ENCODE measurements around the gene ADARB2.
"Not testable (repeated sequence)": the region's sequence is repeated elsewhere in the genome, so short reads cannot be mapped to it uniquely, and the experiment has no call there.

ADARB2 gene

DNA sequence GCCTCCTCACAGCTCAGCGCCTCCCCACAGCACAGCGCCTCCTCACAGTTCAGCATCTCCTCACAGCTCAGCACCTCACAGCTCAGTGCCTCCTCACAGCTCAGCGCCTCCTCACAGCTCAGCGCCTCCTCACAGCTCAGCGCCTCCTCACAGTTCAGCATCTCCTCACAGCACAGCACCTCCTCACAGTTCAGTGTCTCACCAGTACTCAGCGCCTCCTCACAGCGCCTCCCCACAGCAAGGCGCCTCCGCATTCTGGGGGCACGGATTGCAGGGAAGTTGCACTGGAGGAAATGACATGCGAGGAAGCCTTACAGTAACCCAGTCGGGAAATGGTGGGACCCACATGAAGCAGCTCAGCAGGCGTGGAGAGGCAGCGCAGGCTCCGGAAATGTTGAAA is 409.6 kb downstream of the ADARB2 start:
- DNase-seq, result no peak

DNA sequence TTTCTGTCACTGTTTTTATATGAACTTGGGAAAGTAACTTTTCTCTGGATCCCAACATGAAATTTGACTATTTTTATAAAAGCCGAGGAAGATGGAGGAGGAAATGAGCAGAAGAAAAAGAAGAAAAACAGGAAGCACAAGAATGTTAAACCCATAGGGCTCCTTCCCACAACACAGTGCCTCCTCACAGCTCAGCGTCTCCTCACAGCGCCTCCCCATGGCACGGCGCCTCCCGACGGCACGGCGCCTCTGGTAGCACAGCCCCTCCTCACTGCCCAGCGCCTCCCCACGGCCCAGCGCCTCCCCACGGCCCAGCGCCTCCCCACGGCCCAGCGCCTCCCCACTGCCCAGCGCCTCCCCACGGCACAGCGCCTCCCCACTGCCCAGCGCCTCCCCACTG is 410.8 kb downstream of the ADARB2 start:
- not testable (repeated sequence) for DNase-seq

DNA sequence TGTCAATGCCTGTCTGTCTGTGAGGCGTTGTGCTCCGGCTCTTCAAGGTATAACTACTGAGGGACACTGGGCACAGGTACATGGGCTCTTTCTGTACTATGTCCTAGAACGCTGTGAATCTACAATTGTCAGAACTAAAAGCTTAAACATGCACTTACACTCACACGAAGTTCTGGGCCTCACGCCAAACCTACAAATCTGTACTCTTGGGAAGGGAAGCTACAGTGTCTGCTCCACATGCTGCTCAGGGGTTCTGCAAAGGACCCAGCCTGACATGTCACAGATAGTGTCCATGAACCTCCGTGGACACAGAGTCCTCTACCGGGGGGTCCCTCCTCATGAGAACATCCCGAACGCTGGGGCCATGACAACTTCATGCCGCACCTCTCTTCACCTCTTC is 412.4 kb downstream of the ADARB2 start:
- no peak for DNase-seq

DNA sequence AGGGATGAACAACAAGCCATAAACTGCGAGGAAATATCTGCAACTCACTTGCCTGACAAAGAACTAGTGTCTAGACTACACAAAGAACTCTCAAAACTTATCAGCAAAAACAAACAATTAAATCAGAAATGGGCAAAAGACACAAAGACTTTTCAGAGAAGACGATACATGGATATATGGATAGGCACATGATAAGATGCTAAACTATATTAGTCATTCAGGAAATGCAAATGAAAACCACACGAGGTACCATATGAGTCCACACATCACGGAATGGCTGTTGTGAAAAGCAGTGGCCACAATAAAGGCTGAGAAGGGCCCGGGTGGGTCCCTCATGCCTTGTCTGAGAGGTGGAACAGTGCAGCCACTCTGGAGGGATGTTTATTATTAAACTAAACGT is 413.4 kb downstream of the ADARB2 start:
- DNase-seq, result no peak

DNA sequence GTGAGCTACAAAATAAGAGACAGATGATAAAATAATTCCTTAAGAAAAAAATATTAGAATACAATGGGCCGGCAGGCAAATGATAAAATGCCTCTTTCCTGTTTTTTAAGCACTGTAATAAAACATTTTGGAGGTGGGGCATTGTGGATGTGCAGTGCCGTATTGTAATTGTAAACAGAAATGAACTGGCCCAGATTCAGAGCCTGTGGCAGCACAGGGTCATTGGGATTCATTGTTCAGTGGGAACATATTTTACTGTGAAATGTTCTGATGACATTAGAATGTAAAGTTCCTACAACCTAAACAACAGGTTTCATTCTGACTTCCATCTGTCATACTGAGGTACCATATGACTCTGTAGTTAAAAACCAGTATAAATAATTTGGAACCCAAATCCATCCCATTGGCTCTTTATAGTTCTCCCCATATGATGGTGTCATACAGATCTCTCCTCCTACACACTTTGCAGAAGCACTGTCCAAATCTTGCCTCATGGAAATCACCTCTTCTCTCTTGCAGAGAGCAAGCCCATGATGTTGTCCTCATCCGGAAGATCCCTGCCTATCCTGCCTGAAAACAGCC is 416.5 kb downstream of the ADARB2 start:
- no peak for DNase-seq

DNA sequence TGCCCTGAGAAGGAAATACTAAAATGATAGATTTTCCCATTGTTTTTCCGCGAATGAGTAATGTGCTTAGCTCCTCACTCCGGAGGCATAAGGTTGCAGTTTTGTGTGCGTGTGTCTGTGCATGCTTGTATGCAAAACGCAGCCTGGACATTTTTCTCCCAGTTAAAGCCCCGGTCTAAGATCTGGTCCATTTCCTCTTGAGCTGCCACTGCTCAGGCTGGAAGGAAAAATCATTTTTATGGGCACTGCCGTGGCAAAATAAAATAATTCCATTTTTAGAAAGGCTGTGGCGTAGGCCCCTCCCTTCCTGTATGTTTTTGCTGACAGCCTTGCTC is 420.5 kb downstream of the ADARB2 start:
- DNase-seq, result no peak

DNA sequence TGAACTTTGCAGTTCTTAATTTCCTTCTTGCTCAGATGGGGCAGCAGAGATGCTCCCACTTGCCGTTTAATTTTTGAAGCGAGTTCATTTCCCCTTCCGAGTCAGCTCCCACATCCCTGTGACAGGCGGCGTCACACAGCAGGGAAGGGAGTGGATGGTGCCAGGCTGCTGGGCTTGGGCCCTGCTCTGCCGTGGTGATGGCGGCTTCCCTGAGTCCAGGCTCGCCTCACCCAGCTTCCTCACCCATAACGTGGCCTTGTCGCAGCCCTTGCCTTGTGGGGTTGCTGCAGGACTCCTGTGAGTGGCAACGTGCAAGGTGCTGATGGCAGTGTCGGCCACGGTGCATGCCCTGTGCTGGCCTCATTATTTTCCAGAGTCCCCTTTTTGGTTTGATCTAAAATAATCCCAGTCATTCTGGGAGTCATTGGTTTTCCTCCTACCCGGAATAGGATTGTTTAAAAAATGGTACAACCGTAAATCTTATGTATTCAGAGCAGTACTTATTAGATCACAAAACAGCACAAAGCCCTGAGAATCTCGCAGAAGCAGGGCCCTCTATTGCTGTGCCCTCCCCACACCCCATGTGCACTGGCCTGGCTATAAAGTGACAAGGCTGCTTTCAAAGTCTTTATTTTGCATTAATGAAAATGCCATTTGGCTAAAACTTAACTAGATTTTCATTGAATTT is 421.1 kb downstream of the ADARB2 start:
- no peak for DNase-seq

DNA sequence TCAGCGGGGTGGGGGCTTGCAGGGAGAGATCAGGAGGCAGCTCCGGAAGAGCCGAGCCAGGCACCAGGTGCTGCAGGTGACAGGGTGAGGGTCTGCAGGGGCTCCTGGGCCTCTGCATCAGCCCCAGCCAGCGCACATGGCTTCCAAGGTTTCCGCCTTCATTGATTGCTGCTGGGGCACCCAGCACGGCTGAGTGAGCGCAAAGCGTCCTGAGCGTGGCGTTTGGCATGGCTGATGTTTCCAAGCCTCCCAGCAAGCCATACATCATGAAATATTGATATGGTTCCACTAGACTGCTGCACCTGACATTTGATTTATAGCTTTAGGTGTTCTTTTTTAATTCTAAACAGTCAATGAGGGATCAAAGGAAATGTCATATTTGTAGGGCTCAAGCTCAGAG is 422.1 kb downstream of the ADARB2 start:
- DNase-seq, result no peak

DNA sequence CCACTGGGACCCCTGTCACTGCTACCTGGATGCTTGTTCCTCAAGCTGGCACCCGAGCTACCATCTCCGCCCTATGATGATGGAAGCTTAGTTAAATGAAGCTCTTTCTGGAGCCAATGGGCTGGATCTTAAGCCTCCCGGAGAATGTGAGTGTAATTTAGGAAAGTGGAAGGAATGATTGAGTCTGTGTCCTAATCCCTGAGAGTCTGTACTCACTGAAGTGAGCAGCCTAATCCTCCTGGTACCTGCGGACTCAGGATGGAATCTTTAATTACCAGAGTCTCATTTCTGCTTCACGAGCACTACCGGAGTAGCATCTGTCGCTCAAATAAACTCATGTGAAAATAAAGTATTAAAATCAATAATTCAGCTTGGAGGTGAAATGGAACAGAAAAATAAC is 425.6 kb downstream of the ADARB2 start:
- DNase-seq, result no peak

DNA sequence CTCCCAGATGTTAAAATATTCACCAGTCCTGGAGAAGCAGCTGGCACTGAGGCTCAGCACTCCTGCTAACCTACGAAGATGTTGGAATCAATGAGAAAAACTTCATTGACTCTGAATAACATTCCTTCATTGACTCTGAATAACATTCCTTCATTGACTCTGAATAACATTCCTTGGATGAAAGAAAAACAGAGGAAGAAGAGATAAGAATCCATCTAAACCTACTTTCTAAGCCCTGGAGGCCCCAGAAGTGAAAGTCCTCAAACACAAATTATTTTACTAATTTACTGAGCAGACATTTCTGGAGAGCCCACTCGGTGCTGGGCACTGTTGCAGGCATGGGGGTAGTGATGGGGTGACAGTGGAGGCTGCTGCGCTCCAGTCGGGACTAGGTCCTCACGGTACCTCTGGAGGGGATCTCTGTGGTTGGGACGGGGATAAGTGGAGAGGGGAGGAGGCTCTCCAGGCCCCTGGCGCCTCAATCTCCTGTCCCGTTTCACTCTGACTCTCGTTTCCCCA is 427.0 kb downstream of the ADARB2 start:
- no peak for DNase-seq

DNA sequence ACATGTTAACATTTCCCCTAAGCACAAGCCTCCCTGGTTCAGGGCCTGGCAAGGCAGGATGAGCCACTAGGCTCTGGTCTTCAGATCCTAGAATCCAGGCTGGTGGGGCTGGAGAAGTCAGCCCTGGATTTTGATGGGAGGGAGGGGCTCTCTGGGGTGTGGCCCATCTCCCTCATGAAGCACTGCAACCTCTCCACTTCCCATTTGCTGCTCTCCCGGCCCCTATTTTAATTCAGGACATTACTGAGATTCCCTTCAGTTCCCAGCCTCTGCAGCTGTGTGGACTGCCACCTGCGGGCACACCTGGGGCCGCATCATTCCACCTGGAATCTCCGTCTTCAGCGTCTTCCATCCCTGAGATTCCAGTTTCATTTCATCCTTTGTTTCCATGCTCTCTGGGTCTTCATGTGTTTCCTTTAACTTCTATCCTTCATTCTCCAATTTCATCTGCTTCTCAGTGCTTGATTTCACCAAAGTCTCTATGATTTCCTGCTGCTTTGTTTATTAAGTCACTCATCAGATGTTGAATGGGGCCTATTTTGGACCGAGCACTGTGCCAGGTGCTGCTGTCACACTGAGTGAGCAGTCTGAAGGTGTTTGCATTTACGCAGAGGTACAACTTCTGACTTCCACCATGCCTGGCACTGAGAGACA is 427.6 kb downstream of the ADARB2 start:
- no peak for DNase-seq

DNA sequence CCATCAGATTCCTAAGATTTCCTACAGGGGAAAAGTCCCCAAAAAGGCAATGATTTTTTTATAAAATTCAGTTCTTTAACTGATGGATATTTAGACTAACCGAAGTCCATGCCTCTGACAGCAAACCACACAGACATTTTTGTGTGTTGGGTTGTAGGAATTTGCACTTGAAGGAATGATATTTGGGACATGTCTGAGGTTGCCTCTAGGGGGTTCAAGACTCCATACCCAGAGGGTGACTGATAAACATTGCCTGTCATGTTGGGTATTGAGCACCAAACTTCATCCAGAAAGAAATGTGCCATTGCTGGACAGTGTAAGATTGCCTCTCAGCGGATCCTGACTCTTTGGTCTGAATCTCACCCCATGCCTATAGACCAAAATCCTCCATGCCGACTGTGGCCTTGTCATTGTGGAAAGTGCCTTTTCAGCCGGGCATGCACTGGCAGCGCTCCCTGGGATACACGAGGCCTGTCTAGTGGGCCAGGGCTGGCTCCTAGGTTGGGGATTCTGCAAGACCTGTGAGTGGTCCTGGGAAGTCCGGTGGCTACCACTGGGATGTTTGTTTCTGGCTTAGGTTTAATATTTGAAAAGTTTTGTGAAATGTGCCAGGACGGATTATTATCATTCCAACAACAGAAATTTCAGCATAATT is 428.2 kb downstream of the ADARB2 start:
- no peak for DNase-seq

DNA sequence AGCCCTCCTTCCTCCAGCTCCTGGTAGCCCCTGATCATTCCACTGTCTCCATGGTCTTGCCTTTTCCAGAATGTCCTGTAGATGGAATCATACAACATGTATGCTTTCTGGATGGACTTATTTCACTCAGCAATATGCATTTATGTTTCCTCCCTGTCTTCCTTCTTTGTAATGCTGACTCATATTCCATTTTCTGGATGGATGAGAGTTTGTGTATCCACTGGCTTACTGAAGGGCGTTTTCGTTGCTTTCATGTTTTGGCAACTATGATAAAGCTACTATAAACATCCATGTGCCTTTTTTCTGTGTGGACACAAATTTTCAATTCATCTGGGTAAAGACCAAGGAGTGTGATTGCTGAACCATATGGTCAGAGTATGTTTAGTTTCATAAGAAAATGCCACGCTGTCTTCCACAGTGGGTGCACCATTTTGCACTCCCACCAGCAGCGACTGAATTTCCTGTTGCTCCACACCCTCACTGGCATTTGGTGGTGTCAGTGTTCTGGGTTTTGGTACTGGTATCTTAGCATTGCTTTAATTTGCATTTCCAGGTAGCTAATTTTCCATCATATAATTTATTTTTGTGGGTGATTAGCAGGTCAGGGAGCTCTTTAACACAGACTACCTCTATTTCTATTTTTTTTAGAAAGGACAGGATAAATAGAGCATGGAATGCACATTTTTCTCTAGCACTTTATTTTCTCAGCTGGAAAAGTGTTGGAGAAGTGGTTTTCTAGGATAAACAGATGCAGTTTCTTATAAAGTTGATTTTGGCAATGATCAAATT is 429.0 kb downstream of the ADARB2 start:
- no peak for DNase-seq

DNA sequence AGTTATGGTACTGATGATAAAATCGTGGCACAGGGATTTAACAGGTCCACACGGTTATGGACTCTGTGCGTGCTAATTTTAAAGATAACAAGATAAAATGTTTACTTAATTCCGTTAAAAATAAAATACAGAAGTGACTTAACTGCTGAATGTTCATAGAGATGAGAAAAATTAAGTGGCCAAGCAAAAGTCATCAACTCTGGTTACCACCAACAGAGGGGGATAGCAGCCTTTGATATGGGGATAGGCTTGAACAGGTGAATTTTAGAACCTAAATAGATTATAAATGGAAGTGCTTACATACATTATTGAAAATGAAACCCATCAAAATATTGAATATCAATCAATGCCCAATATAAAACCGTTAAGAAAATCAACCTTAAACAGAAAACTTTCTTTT is 436.2 kb downstream of the ADARB2 start:
- no peak for DNase-seq

DNA sequence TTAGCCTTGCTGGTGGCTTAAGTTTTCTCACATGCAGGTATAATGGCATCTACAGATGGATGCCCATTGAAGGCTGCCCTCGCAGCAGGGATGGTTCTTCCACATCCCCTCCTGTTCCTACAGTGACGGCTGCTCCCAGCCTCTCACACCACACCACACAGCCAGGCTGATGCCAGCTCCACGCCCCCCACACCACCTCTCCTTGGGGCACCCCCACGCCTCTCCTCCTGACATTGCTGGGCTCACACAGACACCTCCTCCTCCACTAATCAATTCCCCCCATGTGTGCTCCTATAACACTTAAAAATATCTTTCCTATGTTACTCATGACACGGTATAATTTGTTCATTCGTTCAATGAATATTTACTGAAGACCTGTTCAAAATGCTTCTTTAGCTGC is 437.1 kb downstream of the ADARB2 start:
- no peak for DNase-seq

DNA sequence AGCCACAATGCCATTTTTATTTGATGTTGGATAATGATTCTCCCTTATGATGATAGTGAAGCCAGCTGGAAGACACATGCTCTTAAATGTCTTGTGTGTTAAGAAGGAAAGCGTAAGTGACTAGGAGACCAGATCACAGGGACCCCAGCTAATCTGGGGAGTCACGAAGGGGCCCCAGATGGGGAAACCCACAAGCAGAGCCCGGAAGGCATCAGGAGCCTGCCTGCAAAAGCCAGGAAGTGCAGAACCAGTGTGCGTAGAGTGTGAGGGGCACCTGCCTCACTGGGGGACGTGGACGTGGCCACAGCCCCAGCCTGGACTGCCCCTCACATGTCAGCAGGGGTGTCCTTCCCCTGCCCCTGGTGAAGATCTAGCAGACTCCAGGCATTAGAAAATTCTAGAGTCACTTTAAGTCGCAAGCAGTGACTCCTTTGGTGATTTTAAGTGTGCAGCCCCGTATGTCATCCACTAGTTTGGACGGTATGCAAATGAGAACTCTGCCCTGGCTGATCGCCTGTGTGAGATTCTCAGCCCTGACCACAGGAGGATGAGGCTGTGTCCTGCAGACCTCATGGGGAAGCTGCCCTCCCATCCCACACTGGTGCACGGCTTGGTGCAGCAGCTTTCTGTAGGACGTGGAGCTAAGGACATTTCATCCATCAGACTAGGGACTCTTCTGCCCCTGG is 438.1 kb downstream of the ADARB2 start:
- no peak for DNase-seq

DNA sequence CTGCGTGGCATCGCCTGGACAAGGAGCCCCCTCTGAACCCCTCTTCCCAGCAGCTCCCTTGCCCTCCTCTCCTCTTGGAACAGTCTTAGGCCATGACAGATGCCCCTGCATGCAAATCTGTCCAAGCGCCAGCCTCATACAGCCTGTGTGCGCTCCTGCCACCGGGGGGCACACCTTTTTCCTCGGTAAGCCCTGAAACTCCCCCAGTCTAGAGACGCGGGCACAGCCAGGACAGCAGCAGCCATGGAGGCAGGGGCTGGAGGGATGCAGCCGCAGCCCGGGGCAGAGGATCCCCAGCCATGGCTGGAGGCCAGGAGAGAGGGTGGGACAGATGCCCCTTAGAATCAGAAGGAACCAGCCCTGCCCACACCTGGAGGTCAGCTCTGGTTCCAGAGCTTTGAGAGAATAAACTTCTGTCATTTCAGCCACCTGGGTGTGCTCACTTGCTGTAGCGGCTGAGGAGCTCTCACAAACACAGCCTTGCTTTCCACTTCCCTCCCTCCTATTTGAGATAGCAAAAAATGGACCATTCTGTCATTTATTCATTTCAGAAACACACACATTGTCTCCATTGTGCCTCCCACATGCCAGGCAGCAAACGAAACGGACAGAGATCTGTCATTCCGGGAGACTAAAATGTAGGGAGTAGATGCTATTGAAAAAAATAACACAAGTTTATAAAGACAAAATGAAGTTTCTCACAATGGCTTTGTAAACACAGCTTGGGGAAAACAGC is 439.6 kb downstream of the ADARB2 start:
- DNase-seq, result no peak

DNA sequence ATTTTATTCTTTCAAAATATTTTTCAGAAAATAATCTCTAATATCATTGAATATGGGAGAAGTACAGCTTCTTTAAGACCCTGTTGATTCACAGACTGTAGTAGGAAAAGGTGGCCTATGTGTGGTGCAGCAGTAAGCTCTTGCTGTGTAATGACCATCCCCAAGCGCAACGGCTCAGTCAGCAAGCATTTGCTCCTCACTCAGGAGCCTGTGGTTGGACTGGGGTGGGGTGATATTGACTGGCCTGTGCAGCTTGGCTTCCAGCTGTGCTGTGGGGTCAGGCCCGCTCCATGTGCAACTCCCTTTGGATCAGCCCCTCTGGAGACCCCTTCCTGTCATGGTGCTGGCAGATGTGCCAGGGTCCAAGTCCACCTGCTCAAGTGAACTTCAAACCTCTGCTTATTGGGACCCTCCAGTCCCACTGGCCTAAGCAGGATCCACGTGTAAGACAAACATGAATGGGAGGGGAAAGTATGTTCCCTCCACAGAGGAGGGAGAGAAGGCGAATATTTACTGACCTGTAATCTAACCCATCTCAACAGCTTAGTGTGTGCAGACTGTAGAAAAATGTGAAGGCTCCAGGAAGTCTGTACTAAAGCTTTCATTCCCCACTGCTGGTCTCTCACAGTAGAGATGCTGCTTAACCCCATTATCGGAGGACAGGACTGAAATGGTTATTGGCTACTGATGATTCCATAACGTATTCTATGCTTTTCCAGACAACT is 441.4 kb downstream of the ADARB2 start:
- DNase-seq, result no peak

DNA sequence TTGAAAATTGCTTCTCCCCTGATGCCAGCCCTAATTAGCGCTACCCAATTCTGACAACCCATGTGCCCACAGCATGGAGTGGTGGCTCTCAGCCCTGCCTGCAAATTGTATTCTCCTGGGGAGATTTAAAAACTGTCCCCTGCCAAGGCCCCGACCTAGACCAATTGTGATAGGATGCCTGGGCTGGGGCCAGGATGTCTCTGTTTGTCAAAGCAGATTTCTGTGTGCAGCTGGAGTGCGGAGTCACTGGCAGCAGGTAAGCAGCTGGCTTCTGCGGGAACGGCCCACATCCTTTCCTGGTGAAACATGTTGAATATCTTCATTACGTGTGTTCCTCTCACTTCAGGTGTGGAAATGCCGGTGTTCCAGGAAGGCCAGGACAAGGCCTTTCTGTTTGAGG is 442.6 kb downstream of the ADARB2 start:
- DNase-seq, result no peak

DNA sequence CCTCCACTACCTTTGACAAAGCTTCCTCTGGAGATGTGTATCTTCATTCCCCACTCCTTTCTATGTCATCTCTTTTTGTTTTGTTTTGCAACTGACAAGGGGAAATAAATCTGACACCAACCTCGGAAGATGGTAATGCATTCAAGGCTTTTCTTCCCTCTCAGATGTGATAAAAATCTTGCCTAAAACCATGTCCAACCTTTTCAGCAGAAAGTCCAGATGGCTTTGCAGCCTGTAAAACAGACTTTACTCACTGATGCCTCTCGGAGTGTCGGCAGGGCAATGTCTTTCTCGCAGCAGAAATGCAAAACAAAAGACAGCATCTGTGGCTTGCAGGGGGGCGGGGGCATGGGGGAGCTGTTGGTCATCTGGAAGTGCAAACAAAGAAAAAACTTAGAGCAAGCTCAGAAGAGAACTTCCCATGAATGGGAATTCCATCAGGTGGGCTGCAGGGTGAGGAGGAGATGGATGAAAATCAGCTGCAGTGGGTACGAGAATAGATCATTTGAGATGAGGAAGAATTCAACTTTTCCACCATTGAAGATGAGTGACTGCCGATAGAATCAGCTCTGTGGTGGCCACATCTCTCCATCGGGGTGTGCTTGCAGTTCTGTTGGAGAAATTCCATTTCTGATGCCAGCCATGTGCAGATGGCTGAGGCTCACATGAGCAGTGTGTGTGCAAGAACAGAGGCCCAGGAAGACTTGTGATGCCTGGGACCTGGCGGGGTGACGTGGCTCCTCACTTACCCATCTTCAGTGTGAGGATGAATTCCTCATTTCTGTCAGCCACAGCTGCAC is 443.5 kb downstream of the ADARB2 start:
- DNase-seq, result no peak
